HG03342 (cell line): ENCODE data around the gene PHPT1.
A peak's percentile ranks its signal among the peaks of the same experiment; 100 is the strongest.
"Not testable (repeated sequence)": the region's sequence is repeated elsewhere in the genome, so short reads cannot be mapped to it uniquely, and the experiment has no call there.

ENCODE experiments used
- ATAC-seq: cut with Tn5 transposase; IDR thresholded peaks from one replicate; pipeline ENCODE4 v1.9.1; 2021; ENCODE audit warnings: mild to moderate bottlenecking, moderate library complexity; ENCODE audit not compliant: unreplicated experiment

The PHPT1 gene

DNA sequence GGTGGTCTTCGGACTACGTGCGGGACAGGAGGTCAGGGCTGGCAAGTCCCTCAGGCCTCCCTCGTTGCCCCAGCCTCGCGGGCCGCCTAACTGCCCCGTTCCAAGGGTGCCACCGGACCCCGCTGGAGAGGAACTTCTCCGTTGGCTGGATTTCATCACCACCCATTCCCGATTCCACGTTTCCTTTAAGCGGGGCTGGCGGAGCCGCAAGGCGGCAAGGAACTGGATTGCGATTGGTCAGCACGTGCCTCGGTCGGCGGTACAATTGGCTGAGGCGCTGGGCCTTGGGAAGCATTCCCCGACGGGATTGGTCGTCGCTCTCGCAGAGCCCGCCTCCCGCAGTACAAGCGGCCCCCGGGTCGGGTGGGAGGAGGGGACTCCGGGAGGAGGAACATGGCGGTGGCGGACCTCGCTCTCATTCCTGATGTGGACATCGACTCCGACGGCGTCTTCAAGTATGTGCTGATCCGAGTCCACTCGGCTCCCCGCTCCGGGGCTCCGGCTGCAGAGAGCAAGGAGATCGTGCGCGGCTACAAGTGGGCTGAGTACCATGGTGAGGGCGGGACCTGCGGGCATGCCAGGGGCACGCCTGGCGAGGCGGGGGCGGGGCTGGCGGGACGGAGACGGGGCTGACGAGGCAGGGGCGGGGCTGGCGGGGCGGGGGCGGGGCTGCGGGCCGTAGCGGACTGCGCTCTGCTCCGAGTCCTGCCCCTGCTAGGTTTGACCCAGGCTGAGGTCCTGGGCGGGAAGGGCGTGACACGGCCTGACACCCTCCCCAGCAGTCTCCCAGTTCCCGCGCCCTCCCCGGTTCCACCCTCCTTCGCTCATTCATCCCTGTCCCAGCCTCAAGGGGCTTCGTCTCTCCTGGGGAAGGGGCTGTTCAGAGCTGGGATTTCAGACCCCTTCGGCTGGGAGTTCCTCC, at the start of gene PHPT1:
TSS of gene PHPT1 (plus strand) at position 372 of the 922 bp plus-strand sequence. CDS start at position 394, 22 bp downstream.
- ATAC-seq, result peak; percentile 74

GRCh38 chr9:136799854-136800657, 49.2 kb upstream of the PHPT1 start:
- ATAC-seq, result peak; percentile 48

DNA sequence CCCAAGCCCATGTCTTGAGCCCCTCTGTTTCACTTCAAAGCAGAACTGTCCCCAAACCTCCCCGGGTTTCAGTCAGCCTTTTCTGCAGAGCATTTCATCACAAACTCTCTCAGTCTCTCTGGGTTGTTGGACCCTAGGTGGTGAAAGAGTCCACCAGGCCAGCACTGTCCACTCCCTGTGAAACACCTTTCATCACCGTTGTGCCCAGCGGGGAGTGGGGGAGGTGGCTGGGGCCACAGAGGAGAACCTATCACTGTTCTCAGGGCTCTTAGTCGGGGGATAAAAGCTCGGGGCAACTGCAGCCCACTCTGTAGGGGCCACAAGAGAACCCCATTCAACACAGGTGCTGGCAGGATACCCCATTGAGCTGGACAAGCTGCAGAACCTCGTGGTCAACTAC, 46.9 kb upstream of the PHPT1 start:
- no peak for ATAC-seq

DNA sequence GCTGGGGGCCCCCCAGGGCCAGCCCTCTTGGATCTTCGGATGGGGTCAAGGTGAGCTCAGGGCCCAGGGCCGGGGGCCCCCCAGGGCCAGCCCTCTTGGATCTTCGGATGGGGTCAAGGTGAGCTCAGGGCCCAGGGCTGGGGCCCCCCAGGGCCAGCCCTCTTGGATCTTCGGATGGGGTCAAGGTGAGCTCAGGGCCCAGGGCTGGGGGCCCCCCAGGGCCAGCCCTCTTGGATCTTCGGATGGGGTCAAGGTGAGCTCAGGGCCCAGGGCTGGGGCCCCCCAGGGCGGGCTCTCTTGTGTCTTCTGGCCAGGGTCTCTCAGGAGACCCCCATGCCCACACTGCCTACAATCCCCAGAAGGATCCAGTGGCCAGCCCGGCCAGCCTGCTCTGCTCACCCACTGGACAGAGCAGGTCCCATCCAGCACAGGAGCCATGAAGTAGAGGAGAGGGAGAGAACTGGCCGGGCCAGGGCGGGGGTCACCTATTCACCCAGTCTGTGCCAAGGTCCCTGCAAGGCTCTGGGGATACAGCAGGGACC, 46.1 kb upstream of the PHPT1 start:
- ATAC-seq, result not testable (repeated sequence)

GRCh38 chr9:136803551-136804508, 45.4 kb upstream of the PHPT1 start:
- ATAC-seq, result no peak

GRCh38 chr9:136804509-136805206, 44.6 kb upstream of the PHPT1 start:
- no peak for ATAC-seq

- no peak for ATAC-seq
These were observed 43.9 kb upstream of the PHPT1 start for GRCh38 chr9:136805207-136805740.

DNA sequence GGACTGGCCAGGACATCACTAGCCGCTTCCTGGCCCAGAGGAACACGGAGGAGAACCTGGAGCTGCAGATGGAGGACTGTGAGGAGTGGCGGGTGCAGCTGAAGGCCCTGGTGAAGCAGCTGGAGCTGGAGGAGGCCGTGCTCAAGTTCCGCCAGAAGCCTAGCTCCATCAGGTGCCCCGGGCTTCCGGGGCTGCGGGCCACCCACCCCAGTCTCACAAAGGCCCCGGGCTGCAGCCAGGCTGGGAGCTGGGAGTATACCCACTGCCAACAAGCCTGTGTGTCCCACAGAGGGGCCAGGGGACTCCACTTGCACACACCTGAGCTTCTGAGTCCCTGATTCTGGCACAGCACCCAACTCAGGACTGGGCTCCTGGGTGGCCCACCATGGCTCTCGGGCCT, 43.1 kb upstream of the PHPT1 start:
- no peak for ATAC-seq

GRCh38 chr9:136806631-136807201, 42.5 kb upstream of the PHPT1 start:
- ATAC-seq, result no peak

- ATAC-seq, result peak; percentile 73
These were observed 41.7 kb upstream of the PHPT1 start, which contains the start of gene RABL6 for GRCh38 chr9:136807281-136808074. RABL6 (plus strand) TSS chr9:136807948; CDS start chr9:136808197, 249 bp downstream.

DNA sequence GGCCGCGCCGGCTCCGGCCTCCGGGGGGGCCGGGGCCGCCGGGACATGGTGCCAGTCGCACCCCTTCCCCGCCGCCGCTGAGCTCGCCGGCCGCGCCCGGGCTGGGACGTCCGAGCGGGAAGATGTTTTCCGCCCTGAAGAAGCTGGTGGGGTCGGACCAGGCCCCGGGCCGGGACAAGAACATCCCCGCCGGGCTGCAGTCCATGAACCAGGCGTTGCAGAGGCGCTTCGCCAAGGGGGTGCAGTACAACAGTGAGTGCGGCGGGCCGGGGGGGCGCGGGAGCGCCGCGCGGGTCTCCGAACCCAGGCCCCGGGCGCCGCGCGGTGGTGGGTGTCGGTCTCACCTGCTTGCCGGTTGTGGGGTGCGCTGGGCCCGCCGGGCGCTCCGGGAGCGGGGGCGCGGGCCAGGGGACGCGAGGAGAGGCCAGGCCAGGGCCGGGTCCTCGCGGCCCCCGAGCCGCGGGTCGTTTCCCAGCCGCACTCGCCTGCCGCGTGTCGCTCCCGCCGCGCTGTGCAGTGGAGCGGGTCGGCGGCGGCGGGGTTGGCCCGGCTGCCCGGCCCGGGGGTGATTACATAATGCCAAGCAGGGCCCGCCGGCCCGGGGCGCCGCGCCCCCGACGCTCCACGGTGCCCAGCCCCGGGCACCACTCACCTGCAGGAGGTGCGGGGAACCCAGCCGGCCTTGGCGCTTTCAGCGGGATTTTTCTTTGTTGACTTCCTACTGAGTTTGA, 41.0 kb upstream of the PHPT1 start:
- peak; percentile 37 for ATAC-seq

GRCh38 chr9:136808806-136809158, 40.4 kb upstream of the PHPT1 start:
- no peak for ATAC-seq

- ATAC-seq, result no peak
These were observed 34.3 kb upstream of the PHPT1 start for GRCh38 chr9:136814725-136815421.

DNA sequence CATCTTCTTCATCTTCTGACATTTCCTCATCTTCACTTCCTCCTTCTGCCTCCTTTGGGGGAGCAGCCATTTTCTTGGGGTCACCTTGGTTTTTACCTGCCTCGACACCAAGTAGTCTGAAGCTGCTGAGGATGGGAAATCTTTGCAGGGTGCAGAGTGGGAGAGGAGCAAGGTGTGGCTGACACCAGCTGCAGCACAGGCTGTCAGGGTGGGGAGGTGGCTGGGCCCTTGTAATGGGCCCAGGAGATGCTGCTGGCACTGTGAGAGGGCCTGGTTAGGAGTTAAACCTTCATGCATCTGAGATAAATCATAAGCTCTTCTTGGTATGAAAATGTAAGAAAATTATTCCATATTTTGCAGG, 33.8 kb upstream of the PHPT1 start:
- no peak for ATAC-seq

DNA sequence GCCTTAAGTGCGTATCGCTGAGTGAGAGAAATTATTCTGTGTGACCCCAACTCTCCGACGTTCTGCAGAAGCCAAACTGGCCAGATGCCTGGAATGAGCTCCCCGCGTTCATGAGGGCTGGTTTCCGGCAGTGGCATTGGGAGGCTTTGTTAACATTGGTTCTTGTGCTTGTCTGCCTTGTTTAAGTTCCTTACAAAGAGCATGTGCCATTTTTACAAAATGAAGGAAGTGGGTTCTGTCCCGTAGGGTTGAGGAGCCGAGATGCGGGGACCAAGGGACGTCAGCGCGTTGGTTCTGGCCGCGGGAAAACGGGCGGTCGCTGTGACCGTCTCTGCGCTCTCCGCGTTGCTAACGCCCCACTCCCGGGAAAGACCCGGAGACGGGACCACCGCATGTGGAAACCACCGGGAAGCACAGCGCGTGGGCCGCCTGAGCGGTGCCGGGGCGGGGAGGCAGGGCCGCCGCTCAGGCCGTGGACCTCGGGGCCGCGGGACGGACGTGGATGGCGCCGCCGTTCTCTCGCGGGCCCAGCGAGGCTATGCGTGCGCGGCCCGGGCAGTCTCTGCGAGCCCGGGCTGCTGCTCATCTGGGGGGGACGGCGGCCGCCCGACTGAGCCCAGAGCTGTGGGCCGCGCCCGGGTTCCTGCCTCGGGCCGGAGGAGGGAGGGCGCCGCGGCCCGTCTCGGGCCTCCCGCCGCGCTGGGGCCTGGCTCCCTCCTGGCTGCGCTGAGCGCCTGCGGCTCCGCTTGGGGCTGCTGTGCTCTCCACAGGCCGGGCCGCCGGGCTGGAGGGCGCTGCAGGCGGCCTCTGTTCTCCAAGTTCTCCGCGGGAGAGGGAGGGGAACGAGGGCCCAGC, 28.0 kb upstream of the PHPT1 start:
- no peak for ATAC-seq

DNA sequence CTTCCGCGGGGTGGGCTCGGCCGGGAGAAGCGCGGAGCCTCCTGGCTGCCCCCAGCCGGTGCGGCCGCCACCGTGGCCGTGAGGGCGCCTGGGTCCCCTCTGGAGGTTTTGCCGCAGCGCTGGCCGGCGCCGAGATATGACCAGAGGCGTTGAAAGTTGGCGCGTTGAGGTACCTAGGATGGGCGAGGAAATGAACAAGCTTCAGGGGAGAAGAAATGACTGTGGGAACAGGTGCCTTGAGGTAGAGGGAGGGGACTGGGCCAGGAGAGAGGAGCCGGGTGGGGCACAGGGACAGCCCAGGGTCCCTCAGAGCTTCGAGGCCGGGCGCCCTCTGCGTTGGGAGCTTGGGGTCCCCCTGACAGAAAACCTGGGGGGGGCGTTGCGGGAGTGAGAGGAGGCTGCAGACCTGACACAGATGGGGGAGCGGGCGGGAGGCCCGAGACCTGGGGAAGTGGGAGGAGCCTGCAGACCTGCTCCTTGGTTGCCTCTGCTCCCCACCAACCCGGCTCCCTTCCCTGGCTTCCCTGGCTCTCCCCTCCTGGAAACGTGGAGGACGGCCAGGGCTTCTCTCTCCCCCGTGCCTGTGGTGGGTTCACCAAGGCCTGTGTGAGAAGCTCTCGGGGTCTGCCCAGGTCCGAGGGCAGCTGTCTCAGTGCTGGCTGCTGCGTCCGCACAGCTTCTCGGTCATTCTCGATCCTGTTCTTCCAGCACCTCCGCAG, 27.2 kb upstream of the PHPT1 start:
- ATAC-seq, result no peak
